Endothelial cell of hepatic sinusoid (primary cell): ENCODE data around the gene TICRR.

Experiments used
- in situ Hi-C: cut with HindIII; loops from 2 replicates; pipeline ENCODE4 v1.10.0; 2017; ENCODE audit warnings: low sequenced_read_pairs

TICRR gene

GRCh38 chr15:89653578-89653977 lies 78.3 kb downstream of the TICRR start:
- in situ Hi-C loops: no loop called here

DNA sequence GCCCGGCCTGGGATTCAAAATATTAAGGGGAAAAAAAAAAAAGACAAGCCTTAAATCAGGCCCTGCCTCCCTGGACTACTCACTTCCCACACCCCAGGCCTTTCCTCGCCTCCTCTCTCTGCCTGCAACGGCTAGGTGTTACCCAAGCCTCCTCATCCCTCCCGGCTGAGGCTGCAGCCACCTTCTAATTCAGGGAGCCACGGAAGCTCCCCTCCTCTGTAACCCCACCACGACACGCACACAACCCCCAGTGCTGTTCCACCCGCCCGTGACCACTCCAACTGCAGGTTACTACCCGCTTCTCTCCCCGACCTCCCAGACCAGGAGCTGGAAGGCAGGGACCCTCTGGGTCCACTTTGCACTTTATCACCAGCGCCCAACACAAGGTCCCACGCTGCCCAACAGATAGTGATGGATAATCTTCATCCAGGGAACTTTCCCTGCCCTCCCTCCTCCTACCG lies 79.1 kb downstream of the TICRR start:
- in situ Hi-C loops: no loop called here

DNA sequence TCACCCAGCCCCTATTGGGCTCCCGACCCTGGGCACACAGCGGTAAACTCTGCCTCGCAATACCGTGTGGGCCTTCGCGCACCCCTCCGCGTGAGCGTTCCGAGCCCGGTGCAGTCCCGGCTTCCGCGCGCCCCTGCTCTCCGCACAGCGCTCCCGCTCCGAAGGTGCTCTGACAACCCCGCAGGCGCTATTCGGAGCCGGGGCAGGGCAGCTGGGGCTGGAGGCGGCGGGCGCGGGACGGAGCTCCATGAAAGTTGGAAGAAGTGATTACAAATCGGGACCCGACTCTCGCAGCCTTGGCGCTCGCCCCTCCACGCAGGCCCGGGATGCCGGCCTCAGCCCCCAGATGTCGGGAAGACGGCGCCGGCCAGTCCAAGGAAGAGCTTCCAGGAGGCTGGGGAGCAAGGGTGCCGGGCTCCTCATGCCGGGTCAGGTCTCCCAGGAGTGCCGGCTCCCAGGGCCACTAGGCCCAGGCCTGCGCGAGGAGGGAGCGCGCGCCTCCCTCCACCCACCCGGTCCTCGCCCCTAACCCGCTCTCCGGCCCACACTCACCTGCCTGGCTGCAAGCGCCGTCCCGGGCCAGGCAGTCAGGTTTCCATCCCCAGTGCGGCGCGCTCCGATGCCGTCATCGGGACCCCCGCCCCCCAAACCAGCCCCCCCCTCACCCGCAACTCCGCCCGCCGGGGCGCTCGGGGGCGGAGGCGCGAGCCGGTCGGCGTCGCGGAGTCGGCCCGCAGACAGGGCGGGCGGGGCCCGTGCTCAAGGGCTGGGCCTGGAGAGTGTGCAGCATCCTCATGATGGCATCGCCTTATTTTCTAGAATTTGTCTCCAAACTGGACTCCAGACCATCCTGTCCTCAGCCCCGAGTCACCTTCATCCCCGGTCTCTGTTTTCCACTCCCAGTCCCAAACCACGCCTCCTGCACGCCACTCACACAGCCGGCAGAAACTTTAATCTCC lies 79.9 kb downstream of the TICRR start, which contains the start of gene KIF7:
KIF7 (minus strand) TSS at position 621 of the 959 bp plus-strand sequence. CDS start 2,537 bp downstream, outside the sequence.
- in situ Hi-C loops: no loop called here

DNA sequence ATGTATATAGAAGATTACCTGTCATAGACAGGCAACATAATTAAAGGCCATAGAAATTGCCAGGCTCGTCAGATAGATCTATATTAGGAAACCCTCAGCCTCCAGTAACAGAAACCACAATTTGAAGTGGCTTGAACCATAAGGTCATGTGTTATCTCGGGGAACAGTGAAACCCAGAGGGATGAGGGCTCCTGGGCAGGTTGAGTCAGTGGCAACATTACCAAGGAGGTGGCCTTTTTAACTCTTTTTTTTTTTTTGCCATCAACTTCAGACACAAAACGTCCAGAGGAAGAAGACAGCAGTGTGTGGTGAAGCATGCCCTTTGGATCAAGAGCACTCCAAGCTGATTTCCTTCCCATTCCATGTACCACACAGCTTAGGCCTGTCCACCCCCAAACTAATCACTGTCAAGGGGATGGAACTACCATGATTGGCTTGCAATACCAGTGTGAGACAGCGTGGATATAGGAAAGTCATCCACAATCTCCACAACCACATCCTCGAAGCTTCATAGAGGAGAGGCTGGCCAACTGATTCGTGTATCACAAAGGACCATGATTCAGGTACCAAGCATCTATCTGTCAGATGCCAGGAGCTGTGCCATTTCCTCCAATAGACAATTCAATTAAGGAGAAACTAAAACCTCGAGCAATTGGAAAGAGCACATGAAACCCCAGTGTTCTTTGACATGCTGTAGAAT lies 81.0 kb downstream of the TICRR start:
- in situ Hi-C loops: no loop called here

DNA sequence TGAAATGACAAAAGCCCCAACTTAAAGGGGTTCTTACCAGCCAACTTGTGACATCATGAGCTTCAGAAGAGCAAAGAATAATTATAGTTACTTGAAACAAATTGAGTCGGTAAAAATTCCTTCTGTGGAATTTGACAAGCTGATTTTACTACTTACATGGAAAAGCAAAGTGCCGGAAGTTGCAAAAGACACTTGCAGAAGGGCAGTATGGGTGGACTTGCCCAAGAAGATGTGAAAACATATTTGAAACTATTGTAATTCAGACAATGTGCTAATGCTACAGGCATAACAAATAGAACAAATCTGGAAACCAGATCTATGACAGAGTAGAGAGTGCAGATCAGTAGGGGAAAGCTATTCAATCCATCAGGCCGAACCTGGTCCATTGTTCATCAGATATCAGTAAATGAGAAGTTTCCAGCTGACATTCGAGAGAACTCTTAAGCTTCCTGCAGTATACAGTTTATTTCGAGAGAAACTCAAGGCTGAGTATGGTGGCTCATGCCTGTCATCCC lies 82.5 kb downstream of the TICRR start:
- in situ Hi-C loops: no loop called here

GRCh38 chr15:89659295-89659694 lies 84.0 kb downstream of the TICRR start:
- in situ Hi-C loops: no loop called here

DNA sequence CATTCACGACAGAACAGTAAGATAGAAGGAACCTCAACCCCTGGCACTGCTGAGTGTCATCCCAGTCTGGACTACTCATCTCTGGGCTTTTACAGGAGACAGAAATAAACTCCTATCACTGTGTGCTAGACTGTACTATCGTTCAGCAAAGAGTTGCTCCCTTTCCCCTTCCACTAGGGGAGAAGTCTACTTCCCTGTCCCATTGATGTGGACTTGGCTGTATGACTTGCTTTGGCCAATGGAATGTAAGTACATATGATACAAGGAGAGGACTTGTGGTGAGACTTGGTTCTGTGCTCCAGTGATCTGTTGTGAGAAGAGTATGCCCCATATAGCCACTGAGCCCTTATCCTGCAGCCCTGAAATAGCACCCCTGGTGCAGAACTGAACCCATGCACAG lies 85.3 kb downstream of the TICRR start:
- in situ Hi-C loops: no loop called here

DNA sequence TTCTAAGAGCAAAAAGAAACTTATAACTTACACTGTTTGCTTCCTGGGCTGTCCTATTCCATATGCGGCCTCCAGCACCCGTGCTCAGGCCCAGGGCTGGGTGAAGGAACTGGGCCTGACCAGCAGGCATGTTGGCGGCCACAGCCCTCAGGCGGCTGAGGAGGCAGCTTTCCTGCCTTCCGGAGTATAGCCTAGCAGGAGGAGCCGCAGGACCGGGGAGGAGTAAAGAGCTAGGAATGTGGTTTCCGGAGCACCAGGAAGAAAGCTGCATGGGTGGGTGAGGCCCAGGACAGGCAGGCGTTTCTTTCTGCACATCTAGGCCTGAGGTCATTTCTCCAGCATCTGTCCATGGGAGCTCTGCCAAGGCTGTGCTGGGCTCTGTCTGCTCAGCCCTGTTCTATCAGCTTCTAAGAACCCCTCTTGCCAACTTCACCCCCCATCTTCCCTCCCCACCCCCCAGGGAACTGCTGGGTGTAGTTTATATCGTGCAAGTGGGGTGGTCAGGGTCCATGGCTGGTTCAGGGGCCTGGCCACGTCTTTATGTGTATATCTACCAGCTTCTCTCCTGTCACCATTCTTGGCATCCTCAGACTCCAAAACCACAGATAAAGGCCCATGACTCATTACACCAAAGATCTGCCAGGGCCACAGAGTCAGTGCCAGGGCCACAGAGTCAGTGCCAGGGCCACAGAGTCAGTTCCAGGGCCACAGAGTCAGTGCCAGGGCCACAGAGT lies 87.8 kb downstream of the TICRR start:
- in situ Hi-C loops: no loop called here

DNA sequence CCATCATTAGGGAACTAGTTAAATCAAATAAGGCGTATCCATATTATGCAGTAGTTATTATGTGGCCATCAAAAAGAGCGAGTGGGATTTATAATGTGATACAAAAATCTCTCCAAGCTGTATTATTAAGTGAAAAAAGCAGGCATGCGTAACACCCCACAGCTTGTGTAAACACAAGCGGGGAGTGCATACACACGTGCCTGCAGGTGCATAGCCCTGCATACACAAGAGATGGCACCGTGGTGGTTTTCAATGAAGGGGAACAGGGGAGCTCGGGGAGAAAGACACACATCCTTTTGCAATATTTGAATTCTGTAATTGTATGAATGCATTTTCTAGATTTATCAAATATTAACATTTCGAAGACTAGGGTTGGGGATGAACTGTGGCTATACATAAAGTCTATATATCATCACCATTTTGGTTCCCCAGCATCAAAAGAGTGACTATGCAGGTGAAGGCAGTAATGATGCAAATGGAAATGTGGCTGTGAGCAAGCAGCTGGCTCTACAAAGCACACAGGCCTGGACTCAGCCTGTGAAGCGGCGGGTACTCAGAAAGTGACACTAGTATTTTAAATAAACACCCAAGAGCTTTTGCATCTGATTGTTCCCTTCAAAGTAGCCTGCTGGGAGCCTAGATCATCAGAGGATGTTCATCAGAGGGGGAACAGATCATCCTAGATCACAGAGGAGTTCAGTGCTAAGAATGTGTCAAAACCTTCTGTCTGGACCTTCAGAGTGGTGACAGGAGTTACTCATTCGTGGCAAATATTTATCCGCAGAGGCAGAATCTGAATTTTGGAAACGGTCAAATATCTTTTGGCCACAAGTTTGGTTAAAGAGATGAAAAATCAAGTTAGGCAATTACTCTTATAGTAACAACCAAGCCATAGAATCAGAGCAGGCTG lies 89.4 kb downstream of the TICRR start:
- in situ Hi-C loops: no loop called here

GRCh38 chr15:89665449-89666181 lies 90.3 kb downstream of the TICRR start:
- in situ Hi-C loops: no loop called here

- in situ Hi-C loops: no loop called here
Measured at GRCh38 chr15:89666184-89666857, 91.1 kb downstream of the TICRR start.

DNA sequence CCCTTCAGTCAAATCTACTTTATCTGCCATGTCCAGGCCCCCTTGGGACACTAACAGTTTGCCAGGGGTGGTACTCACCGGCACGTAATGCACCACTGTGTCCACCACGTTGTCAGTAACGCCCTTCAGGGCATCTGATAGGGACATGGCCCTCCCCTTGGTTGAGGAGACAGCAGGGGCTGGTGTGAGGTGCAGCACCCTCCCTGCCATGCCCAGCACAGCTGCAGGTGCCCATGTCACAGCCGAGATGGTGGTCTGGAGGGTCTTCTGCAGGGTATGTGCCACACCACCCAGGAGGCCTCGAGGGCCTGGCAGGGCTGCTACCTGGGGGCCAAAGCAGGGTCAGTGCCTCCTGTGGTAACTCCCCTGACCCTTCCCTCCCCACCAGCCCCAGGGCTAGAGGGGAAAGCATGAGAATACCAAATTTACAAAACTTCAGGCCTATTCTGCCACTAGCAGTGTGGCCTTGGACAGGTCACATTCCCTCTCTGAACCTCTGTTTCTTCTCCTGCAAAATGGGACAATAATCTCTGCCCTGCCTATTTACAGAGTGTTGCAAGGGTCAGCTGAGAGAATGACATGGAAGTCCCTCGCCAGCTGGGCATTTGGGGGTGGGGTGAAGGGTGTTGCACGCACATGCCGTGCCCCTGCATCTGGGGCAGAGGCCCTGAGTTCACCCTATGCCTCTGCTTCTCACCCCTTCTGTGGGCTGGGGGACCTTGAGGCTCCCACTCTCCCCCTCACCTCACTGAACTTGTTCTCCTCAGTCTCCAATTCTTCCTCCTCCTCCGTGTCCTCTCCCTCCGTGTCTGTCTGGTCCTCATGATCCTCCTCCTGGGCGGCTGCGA lies 91.8 kb downstream of the TICRR start:
- in situ Hi-C loops: no loop called here

- in situ Hi-C loops: no loop called here
Measured at GRCh38 chr15:89667706-89667960, 92.4 kb downstream of the TICRR start.

- in situ Hi-C loops: no loop called here
Measured at GRCh38 chr15:89668171-89668570, 92.9 kb downstream of the TICRR start.

- in situ Hi-C loops: no loop called here
Measured at GRCh38 chr15:89669309-89669865, 94.1 kb downstream of the TICRR start.

- in situ Hi-C loops: loop anchor here (5.0 kb wide), 1 partner anchor 107 kb away; the partner anchor contains the start of gene MESP2
Measured at GRCh38 chr15:89669941-89670340, 94.7 kb downstream of the TICRR start.

DNA sequence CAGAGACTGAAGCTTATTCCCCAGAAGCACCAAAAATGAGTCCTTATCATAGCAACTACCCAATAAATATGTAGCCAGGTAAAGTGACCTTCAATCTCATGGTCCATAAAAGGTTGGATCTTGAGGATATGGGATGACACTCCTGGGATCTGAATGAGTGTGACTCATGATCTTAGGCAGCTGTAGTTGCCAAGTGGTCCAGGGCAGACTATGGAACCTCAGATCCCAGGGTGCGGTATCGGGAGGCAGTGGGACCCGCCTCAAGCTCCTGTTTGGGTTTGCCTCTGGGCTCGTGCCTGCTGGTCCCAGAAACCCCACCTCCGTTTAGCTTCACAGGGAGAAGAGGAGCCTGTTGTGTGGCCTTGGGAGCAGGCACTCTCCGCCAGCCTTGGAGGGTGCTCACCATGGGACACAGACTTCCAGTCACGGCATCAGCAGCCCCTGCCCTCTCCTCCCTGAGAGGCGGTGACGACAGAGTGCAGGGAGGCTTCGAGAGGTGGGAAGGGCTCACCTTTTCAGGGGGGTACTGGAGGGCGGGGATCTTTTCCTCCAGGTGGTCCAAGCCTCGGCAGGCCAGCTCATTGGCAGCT lies 95.8 kb downstream of the TICRR start:
- in situ Hi-C loops: loop anchor here (5.0 kb wide), 1 partner anchor 106 kb away; the partner anchor contains the start of gene MESP2
